Stimulated activated CD4-positive, alpha-beta T cell treated with anti-CD3 and anti-CD28 coated beads, Interleukin-4, amount 100 ng/mL, for 4 hours (primary cell): ENCODE results near the gene ABCC11.
"Not testable (repeated sequence)": the region's sequence is repeated elsewhere in the genome, so short reads cannot be mapped to it uniquely, and the experiment has no call there.

ENCODE experiments used
- DNase-seq, 2 experiments: peaks; one replicate each; pipeline ENCODE4 v3.0.0-alpha.2; 2020

ABCC11 gene

DNA sequence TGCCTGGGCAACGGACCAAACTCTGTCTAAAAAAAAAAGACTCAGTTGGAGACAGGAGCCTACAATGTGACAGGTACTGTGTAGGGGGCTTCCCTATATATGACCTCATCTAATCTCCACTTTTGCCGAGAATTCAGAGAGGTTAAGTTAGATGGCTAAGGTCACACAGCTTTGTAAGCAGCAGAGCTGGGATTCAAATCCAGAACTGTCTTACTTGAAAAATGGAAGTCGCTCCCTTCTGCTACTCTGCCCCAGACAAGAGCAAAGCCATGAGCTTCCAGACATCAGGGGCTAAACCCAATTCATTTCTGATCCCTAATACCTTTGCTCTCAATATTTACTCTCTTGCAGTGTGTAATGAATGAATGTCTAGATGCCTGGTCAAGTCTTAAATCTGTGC is 50.0 kb downstream of the ABCC11 start:
- DNase-seq: no peak

DNA sequence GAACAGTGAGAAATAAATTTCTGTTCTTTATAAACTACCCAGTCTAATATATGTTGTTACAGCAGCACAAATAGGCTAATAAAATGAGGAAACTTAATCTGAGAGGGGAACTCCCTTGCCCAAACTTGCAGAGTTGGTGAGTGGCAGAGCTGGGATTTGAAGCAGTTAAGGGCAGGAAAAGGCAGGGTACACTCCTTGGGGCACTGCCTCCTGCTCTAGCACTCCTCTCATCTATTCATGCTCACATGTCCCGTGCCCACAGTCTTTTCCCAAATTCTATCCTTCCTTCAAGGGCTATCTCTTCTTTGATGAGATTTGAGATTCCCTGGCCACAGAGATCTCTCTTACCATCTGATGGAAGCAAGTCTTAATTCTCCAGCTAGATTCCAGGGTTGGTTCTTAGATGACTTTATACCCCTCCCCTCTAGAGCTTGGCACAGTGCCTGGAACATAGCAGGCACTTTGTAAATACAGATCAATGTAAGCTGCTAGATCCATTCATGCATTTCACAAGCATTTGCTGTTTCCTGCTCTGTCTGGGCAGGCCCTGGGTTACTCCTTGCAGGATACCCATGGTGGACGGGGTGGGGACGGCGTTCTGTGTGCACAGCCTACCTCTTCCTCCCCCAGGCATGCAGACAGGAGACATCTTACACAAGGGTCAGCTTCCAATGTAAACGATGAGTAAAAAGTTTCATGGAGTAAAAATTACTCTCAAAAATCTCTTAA is 52.3 kb downstream of the ABCC11 start:
- DNase-seq: no peak

DNA sequence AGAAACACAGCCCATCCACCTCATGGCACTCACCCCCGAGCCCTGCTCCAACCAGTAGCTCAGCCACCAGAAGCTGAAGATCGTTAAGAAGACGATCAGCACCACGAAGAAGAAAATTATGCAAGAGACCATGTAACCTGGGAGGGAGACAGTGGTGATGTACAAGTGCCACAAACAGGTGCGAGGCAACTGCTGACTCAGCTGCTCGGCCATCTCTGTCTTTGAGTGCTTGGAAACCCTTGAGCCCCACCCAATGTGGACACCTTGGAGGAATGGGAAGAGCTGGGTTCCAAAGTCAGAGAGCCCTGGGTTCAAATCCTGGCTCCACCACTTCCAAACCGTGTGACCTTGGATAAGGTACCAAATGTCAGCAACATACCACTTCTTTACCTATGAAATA is 53.5 kb downstream of the ABCC11 start:
- no peak for DNase-seq

DNA sequence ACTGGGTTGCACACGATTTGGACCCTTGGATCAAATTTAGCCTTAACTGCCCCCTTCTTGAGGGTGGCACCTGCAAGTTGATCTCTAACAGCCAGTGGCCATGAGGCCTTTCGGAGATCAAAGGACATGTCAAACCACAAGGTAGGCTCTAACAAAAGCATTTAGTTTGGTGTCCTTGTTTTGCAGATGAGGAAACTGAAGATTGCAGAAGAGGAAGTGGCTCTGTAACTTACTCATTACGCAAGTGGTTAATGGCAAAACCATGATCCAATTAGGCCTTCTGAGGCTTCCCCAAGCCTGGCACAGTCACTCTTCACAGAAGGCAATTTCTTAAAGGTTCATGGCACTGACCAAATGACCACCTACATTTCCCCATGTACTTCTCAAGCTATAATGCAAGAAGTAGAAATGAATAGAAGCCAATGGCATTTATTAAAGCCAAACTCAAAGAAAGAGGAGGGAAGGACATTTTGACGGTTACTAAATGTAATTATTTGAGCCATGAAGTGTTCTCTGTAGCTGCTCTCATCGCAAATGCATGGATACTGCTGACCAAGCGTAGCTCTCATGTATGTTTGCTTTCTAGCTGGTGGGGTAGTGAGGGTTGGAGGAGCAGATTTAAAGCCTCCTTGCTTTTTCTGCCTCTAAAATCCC is 58.8 kb downstream of the ABCC11 start:
- DNase-seq: no peak

DNA sequence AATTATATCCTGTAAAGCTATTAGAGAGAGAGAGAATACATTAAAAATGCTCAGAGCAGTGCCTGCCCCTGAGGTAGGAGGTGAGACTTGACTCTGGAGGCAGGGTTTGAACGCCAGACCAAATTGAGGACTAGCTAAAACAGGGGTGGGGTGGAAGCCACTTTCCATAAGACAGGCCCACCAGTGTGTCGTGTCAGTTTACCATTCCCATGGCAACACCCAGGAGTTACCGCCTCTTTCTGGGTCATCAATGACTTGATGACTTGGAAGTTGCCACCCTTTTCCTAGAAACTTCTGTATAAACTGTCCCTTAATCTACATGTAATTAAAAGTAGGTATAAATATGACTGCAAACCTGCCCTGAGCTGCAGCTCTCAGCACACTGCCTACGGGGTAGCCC is 59.6 kb downstream of the ABCC11 start:
- DNase-seq: no peak

DNA sequence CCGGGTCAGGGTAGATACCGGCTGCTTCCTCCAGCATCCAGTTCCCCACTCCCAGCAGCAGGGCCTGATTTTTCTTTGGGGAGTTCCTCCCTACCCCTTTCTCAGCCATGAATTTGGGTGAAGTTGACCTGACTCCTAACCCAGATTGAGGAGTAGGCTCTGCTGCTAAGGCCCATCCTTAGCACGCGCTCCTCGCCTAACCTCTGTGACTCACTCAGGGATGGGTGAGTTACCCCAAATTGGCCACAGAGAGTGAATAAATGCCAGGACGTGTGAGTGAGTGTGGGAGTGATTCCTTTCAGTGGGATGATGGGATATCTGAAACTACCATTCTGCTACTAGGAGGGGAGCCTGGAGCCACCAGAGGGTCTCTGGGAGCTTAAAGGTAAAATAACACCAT is 62.7 kb downstream of the ABCC11 start:
- no peak for DNase-seq

DNA sequence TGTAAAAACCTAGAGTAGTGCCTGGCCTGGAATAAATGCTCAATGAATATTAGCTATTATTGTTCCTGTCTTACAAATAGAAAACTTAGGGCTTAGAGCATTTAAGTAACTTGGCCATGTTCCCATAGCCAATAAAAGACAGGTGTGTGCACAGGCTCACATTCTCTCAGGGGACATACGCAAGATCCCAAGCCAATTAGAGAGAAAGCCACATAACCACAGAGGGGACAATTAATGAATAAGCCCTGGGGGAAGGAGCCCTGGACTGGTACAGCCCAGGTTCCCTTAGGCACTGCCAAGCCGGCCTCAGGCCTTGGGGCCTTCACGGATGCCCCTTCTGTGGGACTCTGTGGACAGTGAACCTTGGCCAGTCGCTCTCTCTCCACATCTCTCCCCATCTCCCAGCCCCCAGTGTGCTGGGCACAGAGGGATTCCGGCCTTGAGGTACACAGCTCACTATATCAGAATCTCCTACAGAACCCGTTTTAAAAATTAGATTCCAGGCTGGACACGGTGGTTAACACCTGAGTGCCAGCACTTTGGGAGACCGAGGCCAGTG is 64.3 kb downstream of the ABCC11 start:
- no peak for DNase-seq

DNA sequence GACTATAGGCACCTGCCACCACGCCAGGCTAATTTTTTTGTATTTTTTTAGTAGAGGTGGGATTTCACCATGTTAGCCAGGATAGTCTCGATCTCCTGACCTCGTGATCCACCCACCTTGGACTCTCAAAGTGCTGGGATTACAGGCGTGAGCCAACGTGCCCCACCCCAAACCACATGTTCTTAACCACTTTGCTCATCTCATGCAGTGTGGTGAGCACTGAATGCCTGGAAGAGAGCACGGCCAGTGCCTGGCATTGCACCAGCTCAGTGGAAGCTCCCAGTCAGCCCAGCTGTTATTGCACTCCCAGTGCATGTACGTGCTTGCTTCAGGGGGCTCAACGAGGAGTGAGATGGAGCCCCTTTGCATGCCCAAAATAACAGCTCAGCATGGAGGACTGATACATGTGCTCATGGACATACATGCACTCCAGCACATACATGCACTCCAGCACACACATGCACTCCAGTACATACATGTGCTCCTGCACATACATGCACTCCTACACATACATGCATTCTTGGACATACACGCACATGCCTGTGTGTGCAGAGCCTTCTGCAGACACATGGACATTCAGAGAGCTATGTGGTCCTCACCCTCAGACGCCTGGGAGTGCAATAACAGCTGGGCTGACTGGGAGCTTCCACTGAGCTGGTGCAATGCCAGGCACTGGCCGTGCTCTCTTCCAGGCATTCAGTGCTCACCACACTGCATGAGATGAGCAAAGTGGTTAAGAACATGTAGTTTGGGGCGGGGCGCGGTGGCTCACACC is 65.4 kb downstream of the ABCC11 start:
- not testable (repeated sequence) for DNase-seq

DNA sequence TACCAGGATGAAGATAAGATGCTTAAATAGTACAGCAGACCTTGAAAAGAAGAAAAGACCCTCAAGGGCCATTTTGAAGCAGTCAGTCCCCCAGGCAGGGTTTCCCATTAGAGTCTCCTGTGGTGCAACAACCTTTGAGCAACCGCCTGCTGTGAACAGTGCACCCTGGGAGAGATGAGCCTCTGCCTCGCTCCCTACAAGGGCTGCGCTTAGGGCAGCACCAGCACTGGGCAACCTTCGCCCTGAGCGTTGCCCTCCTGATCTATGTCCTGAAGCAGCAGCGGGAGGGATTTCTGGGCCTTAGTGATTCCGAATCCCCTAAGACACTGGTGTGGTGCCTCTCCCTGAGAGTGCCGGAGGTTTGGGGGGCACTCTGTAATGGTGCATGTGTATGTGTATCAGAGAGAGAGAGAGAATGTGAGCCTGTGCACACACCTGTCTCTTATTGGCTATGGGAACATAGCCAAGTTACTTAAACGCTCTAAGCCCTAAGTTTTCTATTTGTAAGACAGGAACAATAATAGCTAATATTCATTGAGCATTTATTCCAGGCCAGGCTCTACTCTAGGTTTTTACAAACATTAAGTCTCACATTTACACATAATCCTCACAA is 66.4 kb downstream of the ABCC11 start:
- no peak for DNase-seq

DNA sequence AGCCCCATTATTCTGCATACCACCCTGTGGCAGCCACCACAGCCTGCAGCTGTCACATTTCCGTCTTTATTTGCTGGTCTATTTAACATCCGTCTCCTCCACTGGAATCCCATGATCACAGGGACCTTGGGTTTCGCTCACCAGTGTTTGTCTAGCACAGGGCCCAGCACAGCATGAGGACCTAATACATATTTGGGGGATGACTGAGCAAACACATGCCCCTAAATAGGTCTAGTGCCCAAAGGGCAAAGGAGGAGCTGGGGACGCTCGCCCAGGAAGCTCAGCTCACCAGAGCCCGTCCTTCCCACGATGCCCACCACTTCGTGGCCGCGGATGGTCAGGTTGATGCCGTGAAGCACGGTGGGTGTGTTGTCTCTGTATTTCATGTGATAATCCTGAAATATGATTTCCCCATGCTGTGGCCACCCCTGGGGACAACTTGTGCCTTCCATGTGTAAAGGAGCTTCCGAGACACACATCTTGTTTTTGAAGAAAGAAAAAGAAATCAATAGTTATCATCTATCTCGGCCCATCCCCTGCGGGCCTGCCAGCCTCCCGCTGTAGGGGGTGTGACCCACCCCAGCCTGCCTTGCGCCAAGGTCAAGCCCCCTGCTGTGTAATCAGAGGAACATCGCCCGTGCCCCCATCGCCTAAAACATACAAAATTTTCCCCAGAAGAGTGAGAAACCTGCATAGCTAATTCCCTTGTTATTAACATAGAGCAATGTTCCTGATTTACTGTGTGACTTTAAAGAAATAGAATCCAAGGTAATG is 70.5 kb downstream of the ABCC11 start:
- no peak for DNase-seq

DNA sequence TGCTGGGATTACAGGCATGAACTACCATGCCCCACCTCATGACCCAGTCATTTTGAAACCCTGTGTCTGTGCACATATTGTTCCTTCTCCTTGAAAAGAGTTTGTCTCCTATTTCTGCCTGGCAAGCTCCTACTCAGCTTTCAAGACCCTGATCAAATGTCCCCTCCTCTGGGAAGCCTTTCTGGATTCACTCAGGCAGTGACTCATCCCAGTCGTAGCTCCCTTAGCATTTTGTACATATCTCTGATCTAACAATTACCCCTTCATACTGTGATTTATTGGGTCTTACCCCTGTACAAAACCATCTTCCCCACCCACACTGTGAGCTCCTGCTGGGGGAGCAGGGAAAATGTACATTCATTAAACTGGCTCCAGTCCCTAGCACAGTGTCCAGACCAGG is 73.5 kb downstream of the ABCC11 start:
- DNase-seq: no peak

DNA sequence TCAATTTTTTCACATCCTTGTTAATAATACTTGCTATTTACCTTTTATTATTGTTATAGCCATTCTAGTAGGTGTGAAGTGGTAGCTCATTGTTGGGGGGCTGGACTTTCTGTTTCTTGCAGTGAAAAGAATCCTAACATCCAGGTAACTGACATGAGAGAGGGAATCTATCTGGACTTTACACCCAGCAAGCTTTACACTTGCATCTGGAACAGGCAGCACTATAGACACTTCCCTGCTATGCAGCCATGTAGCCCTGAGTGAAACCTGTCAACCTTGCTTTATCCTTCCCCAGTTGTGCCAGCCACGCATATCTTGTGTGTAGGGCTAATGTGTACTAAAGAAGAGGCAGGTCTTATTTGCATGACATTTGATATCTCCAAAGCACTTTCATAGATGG is 74.7 kb downstream of the ABCC11 start:
- no peak for DNase-seq

DNA sequence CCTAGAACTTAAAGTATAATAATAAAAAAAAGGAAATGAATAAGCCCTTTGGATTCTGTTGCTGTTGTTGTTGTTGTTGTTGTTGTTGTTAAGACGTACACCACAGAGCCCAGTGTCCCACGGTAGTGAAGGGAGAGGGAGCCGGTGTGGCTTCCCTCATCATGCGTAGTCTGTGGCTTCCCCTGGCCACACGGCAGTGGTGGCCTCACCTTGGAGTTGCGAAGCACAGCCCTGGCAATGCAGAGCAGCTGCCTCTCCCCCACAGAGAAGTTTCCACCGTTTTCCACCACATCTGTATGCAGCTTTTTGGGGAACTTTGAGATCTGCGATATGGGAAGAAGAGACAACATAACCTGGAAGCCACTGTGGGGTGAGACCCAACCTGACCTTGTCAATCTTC is 77.4 kb downstream of the ABCC11 start:
- DNase-seq: no peak

DNA sequence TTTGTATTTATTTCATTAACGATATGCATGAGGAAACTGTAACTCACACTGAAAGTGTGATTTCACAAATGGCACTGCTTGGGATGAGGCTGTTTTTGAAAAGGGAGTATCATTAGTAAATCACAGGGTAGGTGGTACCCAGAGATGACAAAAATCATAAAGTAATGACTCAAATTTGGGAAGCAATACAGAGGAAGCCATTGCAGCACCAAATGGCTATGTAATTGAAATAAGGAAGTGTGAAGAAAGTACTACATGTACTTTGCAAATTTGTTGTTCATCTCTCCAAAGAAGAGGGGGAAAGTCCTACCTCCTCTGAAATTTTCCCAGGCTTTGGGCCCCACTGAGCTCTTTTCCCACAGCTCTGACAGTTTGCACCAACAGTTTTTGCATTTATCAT is 79.3 kb downstream of the ABCC11 start:
- DNase-seq: no peak

DNA sequence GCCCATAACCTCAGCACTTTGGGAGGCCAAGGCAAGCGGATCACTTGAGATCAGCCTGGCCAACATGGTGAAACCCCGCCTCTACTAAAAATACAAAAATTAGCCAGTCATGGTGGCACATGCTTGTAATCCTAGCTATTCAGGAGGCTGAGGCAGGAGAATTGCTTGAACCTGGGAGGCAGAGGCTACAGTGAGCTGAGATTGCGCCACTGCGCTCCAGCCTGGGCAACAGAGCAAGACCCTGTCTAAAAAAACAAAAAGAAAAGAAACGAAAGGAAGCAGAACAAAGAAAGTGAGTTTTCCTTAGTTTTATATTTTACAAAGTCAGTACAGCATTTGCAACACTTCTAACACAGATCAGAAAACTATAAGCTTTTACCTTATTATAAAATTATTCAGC is 80.7 kb downstream of the ABCC11 start:
- not testable (repeated sequence) for DNase-seq

DNA sequence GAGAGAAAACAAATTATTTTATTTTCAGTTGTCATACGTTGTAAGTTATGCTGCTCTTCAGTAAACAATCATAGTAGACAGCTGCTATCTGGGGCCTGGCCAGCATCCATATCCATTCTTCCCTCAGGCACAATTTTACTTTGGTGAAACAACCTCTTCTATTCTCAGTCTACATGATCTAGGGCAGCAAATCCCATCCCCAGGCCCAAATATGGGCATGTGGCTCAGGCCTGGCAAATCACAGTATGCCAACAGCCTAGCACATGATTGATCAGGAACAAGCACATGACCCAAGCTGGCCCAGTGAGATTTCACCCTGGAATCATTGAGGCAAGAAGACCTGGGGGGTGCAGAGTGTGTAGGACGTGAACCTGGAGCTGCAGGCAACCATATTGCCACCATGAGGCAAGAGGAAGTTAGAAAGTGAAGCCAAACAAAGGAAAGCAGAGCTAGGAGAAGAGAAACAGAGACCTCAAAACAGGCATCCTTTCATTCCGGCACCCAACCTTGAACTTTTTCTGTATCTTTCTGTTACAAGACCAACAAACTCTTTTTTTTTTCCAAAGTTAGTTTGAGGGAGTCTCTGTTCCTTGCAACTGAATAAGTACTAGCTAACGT is 81.3 kb downstream of the ABCC11 start:
- no peak for DNase-seq

DNA sequence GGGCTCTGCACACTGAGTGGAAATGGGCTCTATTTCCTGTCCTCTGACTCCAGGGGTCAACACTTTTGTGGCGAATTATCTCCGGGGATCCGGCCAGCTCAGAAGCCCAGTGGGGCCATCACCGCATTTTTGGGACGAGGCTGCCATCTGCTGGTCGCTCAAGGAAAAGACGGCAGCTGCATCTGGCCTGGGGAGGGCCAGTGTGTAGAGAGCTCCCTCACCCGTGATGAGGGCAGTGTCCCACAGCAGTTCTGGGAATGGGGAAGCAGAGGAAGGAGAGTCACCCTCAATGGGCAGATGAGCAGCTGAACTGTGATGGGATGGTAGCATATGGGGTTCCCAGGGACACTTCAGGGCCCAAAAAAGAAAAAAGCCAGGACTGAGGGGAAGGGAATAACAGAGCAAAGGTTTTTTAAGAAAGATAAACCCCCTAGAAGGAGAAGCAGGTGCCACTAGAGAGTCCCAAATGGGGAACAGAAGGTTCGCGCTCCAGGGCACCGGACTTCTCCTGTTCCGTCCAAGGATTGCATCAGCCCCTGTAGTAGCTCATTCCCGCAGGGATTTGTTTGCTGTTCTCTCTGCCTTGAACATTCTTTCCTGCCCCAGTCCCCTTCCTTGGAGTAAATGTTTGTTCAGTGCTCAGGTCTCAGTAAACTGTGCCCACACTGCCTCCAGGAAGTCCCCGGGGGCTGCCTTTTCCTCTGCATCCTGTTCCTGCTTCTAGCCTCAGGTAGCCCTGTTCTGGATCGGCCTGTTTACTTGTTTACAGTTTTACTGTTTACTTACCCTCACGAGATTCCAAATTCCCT is 82.2 kb downstream of the ABCC11 start:
- DNase-seq: peak; percentile 44 to 67

DNA sequence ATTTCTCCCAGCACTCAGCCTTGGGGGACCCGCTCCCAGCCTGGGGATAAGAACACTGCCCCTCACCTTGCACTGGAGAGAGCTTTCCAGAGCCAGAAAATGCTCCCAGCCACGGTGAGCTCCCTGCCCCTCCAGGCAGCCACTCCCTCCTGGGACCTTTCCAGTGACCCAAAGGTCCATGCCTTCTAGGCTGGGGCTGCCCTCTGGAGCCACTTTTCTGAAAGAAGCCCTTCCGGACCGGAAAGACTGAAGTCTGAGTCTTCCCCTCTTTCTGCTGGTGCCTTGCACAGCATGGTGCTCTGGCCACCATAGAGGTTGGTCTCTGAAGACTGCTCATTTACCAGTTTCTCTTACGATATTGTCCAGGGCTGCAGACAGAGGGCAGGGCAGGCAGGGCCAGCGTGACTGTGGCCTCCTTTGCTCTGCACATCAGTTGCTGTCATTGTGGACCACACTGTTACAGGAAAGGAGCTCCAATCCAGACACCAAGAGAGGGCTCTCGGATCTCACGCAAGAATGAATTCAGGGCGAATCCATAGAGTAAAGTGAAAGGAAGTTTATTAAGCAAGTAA is 84.4 kb downstream of the ABCC11 start:
- no peak for DNase-seq

DNA sequence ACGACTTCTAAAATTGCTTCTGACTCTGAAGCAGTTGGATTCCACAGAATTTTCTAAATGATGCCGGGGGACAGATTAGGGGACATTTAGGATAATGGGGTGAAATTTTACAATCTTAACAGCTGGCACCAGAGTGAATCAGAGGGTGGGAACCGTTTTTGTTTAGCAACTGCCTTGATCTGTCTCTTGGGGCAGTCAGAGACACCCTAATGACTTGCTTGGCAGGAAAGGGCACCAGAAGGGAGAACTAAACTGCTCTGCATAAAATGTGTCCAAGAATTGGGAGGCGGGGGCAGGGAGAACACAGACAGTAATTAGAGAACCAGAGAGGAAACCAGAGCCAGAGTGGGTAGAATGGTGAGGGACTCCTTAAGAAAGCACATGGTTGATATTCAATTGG is 85.4 kb downstream of the ABCC11 start:
- DNase-seq: no peak

DNA sequence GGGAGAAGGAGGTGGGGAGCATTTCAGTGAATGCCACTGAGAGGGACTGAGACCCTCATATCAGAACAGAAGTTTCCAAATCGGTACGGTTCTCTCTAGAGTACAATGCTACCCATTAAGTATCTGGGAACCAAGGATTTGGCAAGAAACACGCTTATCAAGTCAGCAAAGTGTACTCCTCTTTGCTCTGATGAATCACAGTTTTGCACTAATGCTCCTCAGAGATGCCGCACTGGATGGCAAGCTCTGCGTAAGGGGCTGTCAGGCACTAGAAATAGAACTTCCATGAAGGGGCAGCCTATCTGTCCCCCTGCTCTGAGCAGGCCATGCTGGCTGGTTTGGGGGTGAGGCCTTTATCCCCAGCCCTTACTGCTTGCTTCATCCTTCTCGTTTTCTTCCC is 86.8 kb downstream of the ABCC11 start:
- DNase-seq: no peak

DNA sequence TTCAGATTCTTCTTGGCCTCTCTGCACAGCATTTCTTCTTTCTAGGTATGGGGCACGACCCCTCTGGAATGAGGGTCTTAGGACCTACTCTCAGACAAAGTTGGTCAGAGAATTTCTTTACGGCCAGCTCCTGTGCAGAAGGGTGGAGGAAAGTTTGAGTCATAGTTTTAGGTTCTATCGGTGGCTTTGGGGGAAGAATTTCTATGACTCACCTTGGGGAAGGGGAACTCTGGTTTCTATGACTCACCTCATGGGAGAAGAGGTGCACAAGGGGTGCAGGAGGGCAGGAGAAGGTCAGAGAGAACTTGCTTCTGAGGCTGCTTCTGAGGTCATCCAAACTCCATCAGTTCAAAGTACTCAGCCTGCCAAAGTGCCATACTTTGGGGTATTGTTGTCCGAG is 89.0 kb downstream of the ABCC11 start:
- peak; percentile 22 to 50 for DNase-seq
